Measurements from ENCODE around the gene NR1I2.

- no peak for TF ChIP-seq CTCF (IDR thresholded peaks at IDR 0.05)
- TF ChIP-seq POLR2A (IDR thresholded peaks at IDR 0.05): no peak
Observed at GRCh38 chr3:119778176-119778575, 3.7 kb upstream of the NR1I2 start.
